ENCODE data around the gene PSD2. TPM values are rescaled to one million over a fixed set of nuclear protein-coding genes. Genes with fewer than 3 reads are reported as not detected.

PSD2 gene
- total and polyA plus RNA-seq, 12 donors = 0.03 to 0.09 (median 0.08) TPM; not detected in 9

DNA sequence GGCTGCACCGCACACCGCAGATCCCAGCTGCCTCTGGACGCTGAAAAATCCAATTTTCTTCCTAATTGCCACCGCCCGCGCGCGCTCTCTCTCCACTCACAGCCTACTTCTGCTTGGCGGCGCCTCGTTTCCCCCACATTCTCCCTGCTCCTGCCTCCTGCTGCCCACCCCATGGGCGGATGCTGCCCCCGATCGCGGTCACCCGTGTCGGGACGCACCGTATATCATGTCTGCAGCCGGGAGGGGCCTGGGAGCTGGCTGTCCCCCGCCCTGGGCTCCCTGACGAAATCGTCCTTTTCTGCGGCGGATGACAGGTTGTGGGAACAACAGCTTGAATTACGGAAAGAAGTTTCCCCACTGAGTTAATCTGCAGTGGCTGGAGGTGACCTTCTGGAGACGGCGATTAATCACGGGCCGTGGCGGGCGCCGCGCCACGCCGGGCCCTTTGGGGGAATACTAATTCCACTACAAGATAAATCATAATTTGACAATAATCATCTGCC, 36.3 kb upstream of the PSD2 start:
- H3K4me1 ChIP-seq = peaks cover 5 to 14% (median 8%) of the 10 kb centered on the region in 9 donors
- no peak for ATAC-seq
- H3K27ac ChIP-seq = no peak overlapping the region
- no peak for DNase-seq
- H3K27me3 ChIP-seq = peaks cover 7 to 69% (median 41%) of the 10 kb centered on the region in 7 donors
- TF ChIP-seq, protein P1, sequence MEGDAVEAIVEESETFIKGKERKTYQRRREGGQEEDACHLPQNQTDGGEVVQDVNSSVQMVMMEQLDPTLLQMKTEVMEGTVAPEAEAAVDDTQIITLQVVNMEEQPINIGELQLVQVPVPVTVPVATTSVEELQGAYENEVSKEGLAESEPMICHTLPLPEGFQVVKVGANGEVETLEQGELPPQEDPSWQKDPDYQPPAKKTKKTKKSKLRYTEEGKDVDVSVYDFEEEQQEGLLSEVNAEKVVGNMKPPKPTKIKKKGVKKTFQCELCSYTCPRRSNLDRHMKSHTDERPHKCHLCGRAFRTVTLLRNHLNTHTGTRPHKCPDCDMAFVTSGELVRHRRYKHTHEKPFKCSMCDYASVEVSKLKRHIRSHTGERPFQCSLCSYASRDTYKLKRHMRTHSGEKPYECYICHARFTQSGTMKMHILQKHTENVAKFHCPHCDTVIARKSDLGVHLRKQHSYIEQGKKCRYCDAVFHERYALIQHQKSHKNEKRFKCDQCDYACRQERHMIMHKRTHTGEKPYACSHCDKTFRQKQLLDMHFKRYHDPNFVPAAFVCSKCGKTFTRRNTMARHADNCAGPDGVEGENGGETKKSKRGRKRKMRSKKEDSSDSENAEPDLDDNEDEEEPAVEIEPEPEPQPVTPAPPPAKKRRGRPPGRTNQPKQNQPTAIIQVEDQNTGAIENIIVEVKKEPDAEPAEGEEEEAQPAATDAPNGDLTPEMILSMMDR (IDR thresholded peaks at IDR 0.05) = no peak
- no peak overlapping the region for H3K4me3 ChIP-seq
- no peaks in the 10 kb centered on the region for H3K36me3 ChIP-seq
- intact Hi-C loops (cut with DNase I) = loop anchor here in 1 of 10 donors (10.0 kb wide), 1 partner anchor 334 kb away; no protein-coding TSS in a partner anchor
- WGBS, 2 donors = 71 to 88% methylated on average over 36 of the region's 36 CpGs
- H3K9me3 ChIP-seq = no peaks in the 10 kb centered on the region

DNA sequence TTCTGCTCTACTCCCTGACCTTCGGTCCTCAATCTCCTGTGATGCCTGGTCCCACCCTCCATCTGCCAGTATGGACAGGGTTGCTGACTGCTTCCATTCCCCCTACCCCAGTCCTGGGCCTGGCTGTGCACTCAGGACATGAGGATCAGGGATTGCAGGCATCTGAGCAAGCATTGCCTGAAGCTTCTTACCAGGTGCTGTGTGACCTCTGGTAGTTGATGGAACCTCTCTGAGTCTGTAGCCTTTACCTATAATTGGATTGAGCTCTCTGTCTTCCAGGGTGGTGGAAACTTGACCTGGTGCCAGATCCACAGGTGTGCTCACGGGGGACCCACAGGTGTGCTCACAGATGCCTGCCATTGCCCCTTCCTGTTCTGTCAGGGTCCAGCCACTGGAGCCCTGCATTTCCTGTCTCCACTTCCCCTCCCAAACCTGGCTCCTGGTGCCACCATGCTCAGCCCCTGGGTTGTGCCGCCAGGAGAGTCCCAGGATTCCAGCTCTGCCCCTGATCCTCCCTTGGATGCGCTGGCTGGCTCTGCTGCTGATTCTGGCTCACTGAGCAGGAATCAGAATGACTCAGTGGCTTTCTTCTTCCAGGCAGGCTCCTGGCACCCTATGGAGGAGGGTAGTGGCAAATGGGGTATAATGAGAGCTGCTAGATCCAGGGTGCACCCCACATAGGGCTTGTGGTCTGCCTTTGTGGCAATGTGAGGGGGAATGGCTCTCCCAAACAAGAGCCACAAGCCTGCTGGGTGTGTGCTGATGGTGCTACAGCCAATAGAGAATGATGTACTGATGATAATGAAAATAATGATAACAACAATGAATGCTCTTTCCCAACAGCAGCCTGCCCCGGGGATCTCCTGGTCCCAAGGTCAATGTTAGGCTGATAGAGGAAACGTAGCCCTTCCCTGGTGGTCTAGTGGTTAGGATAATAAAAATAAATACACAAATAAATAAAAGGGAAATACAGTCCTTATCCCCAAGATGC, 35.2 kb upstream of the PSD2 start:
- peaks cover 6 to 15% (median 8%) of the 10 kb centered on the region in 9 donors for H3K4me1 ChIP-seq
- no peaks in the 10 kb centered on the region for H3K9me3 ChIP-seq
- no peak for ATAC-seq
- peaks cover 7 to 69% (median 41%) of the 10 kb centered on the region in 7 donors for H3K27me3 ChIP-seq
- 70 to 78% methylated on average over 6 of the region's 6 CpGs for WGBS, 2 donors
- no peak for DNase-seq
- no peak overlapping the region for H3K27ac ChIP-seq
- TF ChIP-seq, protein P1 (IDR thresholded peaks at IDR 0.05) = no peak
- intact Hi-C loops (cut with DNase I) = loop anchor here in 6 of 10 donors (5.0 to 10.0 kb wide), 5 partner anchors 48 to 336 kb away; no protein-coding TSS in a partner anchor
- no peak overlapping the region for H3K4me3 ChIP-seq
- H3K36me3 ChIP-seq = no peaks in the 10 kb centered on the region

DNA sequence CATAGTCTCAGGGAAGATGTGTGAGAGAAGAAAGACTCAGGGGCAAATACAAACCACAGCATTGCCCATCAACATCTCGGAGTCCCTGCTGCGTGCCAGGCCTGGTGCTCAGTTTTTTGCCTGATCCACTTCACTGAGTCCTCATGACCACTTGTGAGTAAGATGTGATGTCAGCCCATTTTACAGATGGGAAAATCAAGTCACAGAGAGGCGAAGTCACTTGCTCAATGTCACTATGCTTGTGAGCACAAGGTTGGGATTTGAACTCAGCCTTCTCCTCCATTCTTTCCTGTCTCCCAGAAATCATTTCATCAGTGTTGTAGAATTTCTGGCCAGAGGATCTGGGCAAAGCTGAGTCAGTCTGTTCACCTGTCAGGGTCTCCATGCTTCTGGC, 34.6 kb upstream of the PSD2 start:
- TF ChIP-seq, protein P1 (IDR thresholded peaks at IDR 0.05) = no peak
- H3K27me3 ChIP-seq = peaks cover 4 to 63% (median 34%) of the 10 kb centered on the region in 7 donors
- intact Hi-C loops (cut with DNase I) = loop anchor here in 6 of 10 donors (5.0 to 10.0 kb wide), 5 partner anchors 49 to 336 kb away; no protein-coding TSS in a partner anchor
- ATAC-seq = no peak
- H3K36me3 ChIP-seq = no peaks in the 10 kb centered on the region
- peaks cover 2 to 13% (median 7%) of the 10 kb centered on the region in 9 donors for H3K4me1 ChIP-seq
- no peak overlapping the region for H3K4me3 ChIP-seq
- H3K9me3 ChIP-seq = no peaks in the 10 kb centered on the region
- 92 to 97% methylated on average over 3 of the region's 3 CpGs for WGBS, 2 donors
- H3K27ac ChIP-seq = no peak overlapping the region
- DNase-seq = no peak

DNA sequence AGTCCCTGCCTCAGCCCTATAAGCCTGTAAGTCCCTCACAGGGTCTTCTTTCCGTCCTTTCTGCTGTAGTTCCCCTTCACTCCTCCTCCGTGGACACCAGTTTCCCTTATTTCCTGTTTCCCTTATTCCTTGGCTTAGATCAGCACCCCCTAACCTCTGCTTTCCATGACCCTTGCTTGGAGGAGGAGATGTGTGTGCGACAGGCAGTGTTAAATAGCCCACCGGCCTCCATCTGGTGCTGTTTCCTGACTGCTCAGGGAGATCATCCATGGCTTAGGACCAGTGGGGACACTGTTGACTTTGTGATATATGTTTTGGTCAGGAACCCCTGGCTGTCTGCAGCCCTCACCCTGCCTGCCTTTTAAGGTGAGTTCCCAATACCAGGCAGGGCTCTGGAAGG, 34.1 kb upstream of the PSD2 start:
- TF ChIP-seq, protein P1 (IDR thresholded peaks at IDR 0.05) = no peak
- 64 to 70% methylated on average over 4 of the region's 4 CpGs for WGBS, 2 donors
- ATAC-seq = no peak
- no peaks in the 10 kb centered on the region for H3K9me3 ChIP-seq
- intact Hi-C loops (cut with DNase I) = loop anchor here in 6 of 10 donors (5.0 to 10.0 kb wide), 5 partner anchors 49 to 337 kb away; no protein-coding TSS in a partner anchor
- H3K27ac ChIP-seq = no peak overlapping the region
- no peak for DNase-seq
- peaks cover 0 to 10% (median 5%) of the 10 kb centered on the region in 9 donors for H3K4me1 ChIP-seq
- H3K27me3 ChIP-seq = peaks cover 4 to 59% (median 30%) of the 10 kb centered on the region in 7 donors
- H3K36me3 ChIP-seq = no peaks in the 10 kb centered on the region
- H3K4me3 ChIP-seq = no peak overlapping the region
